Suprapubic skin (tissue), 4 donors: ENCODE measurements around the gene RASGEF1C.

Experiments
- EP300 ChIP-seq: sonication (generic); formaldehyde crosslinking; IDR thresholded peaks from one replicate; pipeline ENCODE4 v1.6.1; 2017; ENCODE audit warnings: antibody characterized with exemption
- POLR2A ChIP-seq, 2 donors: fragments of 450-650 bp; IDR thresholded peaks; one replicate each; pipeline ENCODE4 v1.6.1; 2017; ENCODE audit warnings: antibody characterized with exemption in 2 of 2, mild to moderate bottlenecking in 2 of 2, moderate library complexity in 2 of 2
- POLR2AphosphoS5 ChIP-seq, 3 donors: sonication (generic); formaldehyde crosslinking; IDR thresholded peaks; one replicate each; pipeline ENCODE4 v1.6.1; 2017; ENCODE audit warnings: antibody characterized with exemption in 3 of 3
- TF ChIP-seq, protein P1 (sequence below), 2 donors: fragments of 200-600 bp in 1 of 2; fragments of 450-650 bp in 1 of 2; sonication (generic) in 1 of 2; IDR thresholded peaks; one replicate each; pipeline ENCODE4 v1.5.1; 2016 to 2019; ENCODE audit warnings: antibody characterized with exemption in 2 of 2, mild to moderate bottlenecking in 1 of 2, moderate library complexity in 1 of 2

DNA sequence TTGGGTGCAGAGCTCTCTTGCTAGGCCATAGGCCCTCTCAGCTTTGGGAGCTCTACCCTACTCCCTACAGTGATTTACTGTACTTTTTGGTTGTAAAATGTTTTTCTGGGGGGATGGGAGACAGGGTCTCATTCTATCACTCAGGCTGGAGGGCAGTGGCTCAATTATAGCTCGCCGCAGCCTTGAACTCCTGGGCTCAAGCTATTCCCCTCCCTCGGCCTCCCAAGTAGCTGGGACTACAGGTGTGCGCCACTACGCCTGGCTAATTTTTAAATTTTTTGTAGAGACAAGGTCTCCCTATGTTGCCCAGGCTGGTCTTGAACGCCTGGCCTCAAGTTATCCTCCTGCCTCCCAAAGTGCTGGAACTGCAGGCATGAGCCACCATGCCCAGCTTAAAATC is 115.8 kb downstream of the RASGEF1C start:
- TF ChIP-seq, protein P1, sequence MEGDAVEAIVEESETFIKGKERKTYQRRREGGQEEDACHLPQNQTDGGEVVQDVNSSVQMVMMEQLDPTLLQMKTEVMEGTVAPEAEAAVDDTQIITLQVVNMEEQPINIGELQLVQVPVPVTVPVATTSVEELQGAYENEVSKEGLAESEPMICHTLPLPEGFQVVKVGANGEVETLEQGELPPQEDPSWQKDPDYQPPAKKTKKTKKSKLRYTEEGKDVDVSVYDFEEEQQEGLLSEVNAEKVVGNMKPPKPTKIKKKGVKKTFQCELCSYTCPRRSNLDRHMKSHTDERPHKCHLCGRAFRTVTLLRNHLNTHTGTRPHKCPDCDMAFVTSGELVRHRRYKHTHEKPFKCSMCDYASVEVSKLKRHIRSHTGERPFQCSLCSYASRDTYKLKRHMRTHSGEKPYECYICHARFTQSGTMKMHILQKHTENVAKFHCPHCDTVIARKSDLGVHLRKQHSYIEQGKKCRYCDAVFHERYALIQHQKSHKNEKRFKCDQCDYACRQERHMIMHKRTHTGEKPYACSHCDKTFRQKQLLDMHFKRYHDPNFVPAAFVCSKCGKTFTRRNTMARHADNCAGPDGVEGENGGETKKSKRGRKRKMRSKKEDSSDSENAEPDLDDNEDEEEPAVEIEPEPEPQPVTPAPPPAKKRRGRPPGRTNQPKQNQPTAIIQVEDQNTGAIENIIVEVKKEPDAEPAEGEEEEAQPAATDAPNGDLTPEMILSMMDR (IDR thresholded peaks at IDR 0.05), result no peak
- TF ChIP-seq POLR2A (IDR thresholded peaks at IDR 0.05) (no peak), EP300 (no peak), POLR2AphosphoS5 (IDR thresholded peaks at IDR 0.05) (no peak)
